MCF 10A (cell line): ENCODE results near the gene CYP2A6. TPM values are rescaled to one million over a fixed set of nuclear protein-coding genes. Genes with fewer than 3 reads are reported as not detected.
"Not testable (repeated sequence)": the region's sequence is repeated elsewhere in the genome, so short reads cannot be mapped to it uniquely, and the experiment has no call there.

ENCODE experiments used
- BruUV-seq: library from RNA; stranded (reverse); fragments of 400-500 nt; replicated peaks from 2 replicates; lab custom pipeline; 2021; lab: Mats Ljungman, UMichigan
- CTCF ChIA-PET: fragments of 300-600 bp; sonication (Branson Sonifier 250); formaldehyde crosslinking; extraction: SDS; loops from one replicate; lab custom pipeline; 2021; ENCODE audit warnings: antibody characterized with exemption, inconsistent platforms; lab: Yijun Ruan, JAX
- POLR2A ChIA-PET: fragments of 300-600, 350-650 bp; sonication (Branson Sonifier 250); formaldehyde crosslinking; extraction: SDS; loops from one replicate; lab custom pipeline; 2020; ENCODE audit warnings: antibody characterized with exemption, inconsistent platforms; lab: Yijun Ruan, JAX
- DNase-seq: peaks from one replicate; pipeline ENCODE4 v3.0.0-alpha.2; 2018; ENCODE audit not compliant: unreplicated experiment
- H3K27ac Mint-ChIP-seq: one replicate; pipeline ENCODE4 v1.8.0; 2022; ENCODE audit warnings: mild to moderate bottlenecking, low read depth, mixed read lengths; ENCODE audit not compliant: unreplicated experiment
- H3K27me3 Mint-ChIP-seq: one replicate; pipeline ENCODE4 v1.8.0; 2022; ENCODE audit warnings: mixed read lengths; ENCODE audit not compliant: insufficient read depth, unreplicated experiment
- H3K36me3 Mint-ChIP-seq: one replicate; pipeline ENCODE4 v1.8.0; 2022; ENCODE audit warnings: mild to moderate bottlenecking, moderate library complexity, mixed read lengths; ENCODE audit not compliant: insufficient read depth, unreplicated experiment
- H3K4me1 Mint-ChIP-seq: one replicate; pipeline ENCODE4 v1.8.0; 2022; ENCODE audit warnings: mixed read lengths; ENCODE audit not compliant: insufficient read depth, unreplicated experiment
- H3K4me3 Mint-ChIP-seq: one replicate; pipeline ENCODE4 v1.8.0; 2022; ENCODE audit warnings: mild to moderate bottlenecking, moderate library complexity, mixed read lengths; ENCODE audit not compliant: unreplicated experiment
- H3K9me3 Mint-ChIP-seq: one replicate; pipeline ENCODE4 v1.8.0; 2022; ENCODE audit warnings: mixed read lengths; ENCODE audit not compliant: unreplicated experiment
- intact Hi-C: fragments of 100-400 bp; cut with micrococcal nuclease; formaldehyde crosslinking; loops from 2 replicates; pipeline ENCODE4 v1.14.1; 2022
- total RNA-seq: library from RNA; stranded (reverse); gene quantifications from 2 replicates; pipeline ENCODE4 v1.2.3, GENCODE V29; 2022
- TF ChIP-seq, protein P1 (sequence below): fragments of 200-600 bp; IDR thresholded peaks from one replicate; pipeline ENCODE4 v1.8.0; 2022; ENCODE audit warnings: antibody characterized with exemption, mild to moderate bottlenecking; ENCODE audit not compliant: unreplicated experiment

The CYP2A6 gene
- total RNA-seq, 1 experiment from 2014 or later, result not detected

DNA sequence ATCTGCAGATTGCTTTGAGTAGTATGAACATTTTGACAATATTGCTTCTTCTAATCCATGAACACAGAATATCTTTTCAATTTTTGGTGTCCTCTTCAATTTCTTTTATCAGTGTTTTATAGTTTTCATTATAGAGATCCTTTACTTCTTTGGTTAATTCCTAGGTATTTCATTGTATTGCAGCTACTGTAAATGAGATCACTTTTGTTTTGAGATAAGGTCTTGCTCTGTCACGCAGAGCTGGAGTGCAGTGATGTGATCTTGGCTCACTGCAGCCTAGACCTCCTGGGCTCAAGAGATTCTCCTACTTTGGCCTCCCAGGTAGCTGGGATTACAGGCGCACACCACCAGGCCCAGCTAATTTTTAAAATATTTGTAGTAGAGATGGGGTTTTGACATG lies 22.0 kb upstream of the CYP2A6 start:
- POLR2A ChIA-PET, result no interaction called here
- Mint-ChIP-seq H3K36me3 (no peaks in the 10 kb centered on the region), H3K27ac (no peak overlapping the region), H3K27me3 (peaks cover 57% of the 10 kb centered on the region), H3K4me3 (no peak overlapping the region), H3K9me3 (peaks cover 13% of the 10 kb centered on the region), H3K4me1 (no peaks in the 10 kb centered on the region)
- no peak for DNase-seq
- TF ChIP-seq, protein P1, sequence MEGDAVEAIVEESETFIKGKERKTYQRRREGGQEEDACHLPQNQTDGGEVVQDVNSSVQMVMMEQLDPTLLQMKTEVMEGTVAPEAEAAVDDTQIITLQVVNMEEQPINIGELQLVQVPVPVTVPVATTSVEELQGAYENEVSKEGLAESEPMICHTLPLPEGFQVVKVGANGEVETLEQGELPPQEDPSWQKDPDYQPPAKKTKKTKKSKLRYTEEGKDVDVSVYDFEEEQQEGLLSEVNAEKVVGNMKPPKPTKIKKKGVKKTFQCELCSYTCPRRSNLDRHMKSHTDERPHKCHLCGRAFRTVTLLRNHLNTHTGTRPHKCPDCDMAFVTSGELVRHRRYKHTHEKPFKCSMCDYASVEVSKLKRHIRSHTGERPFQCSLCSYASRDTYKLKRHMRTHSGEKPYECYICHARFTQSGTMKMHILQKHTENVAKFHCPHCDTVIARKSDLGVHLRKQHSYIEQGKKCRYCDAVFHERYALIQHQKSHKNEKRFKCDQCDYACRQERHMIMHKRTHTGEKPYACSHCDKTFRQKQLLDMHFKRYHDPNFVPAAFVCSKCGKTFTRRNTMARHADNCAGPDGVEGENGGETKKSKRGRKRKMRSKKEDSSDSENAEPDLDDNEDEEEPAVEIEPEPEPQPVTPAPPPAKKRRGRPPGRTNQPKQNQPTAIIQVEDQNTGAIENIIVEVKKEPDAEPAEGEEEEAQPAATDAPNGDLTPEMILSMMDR, result no peak
- intact Hi-C loops, result no loop called here
- CTCF ChIA-PET, result no interaction called here
- BruUV-seq, result no TSS peak

DNA sequence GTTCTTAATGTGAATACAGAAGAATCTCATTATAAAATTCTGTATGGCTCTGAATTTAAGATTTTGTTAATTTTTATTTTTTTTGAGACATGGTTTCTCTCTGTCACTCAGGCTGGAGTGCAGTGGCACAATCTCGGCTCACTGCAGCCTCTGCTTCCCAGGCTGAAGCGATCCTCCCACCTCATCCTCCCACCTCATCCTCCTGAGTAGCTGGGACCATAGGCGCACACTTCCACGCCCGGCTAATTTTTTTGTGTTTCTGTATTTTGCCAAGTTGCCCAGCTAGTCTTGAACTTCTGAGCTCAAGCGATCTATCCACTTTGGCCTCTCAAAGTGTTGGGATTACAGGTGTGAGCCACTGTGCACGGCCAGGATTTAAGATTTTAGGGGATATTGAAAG lies 17.5 kb upstream of the CYP2A6 start:
- intact Hi-C loops, result no loop called here
- Mint-ChIP-seq H3K27me3 (peaks cover 39% of the 10 kb centered on the region), H3K9me3 (peaks cover 8% of the 10 kb centered on the region), H3K4me3 (no peak overlapping the region), H3K4me1 (no peaks in the 10 kb centered on the region), H3K27ac (no peak overlapping the region), H3K36me3 (no peaks in the 10 kb centered on the region)
- DNase-seq, result no peak
- no TSS peak for BruUV-seq
- CTCF ChIA-PET, result no interaction called here
- TF ChIP-seq, protein P1, result no peak
- POLR2A ChIA-PET, result no interaction called here

DNA sequence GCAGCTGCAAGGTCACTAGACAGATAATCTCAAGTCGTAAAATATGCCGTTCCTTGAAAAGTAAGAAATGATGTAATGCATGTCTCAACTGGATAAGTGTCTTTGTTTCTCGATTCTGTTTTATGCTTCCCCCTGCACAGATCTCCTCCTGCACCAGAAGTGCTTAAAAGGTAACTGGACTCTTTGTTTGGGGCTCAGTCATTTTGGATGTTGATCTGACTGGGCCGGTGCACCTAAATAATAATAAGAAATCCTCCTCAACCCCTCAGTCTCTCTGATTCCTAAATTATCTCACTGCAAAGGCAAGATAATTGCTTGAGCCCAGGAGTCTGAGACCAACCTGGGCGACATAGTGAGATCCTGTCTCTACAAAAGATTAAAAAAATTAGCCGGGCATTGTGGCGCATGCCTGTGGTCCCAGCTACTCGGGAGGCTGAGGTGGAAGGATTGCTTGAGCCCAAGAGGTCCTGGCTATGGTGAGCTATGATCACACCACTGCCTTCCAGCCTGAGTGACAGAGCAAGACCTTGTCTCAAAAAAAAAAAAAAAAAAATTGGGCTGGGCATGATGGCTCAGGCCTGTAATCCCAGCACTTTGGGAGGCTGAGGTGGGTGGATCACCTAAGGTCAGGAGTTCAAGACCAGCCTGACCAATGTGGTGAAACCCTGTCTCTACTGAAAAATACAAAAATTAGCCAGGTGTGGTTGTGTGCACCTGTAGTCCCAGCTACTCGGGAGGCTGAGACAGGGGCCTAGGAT lies 14.7 kb upstream of the CYP2A6 start:
- CTCF ChIA-PET, result interaction anchor here (0.6 kb wide), 1 partner anchor 385 kb away, joined by 3 read pairs; no protein-coding TSS in a partner anchor
- H3K27ac Mint-ChIP-seq, intact Hi-C loops, H3K9me3 Mint-ChIP-seq, DNase-seq, H3K36me3 Mint-ChIP-seq, BruUV-seq, H3K4me3 Mint-ChIP-seq, POLR2A ChIA-PET, H3K4me1 Mint-ChIP-seq: not testable (repeated sequence)
- peaks cover 32% of the 10 kb centered on the region for H3K27me3 Mint-ChIP-seq

DNA sequence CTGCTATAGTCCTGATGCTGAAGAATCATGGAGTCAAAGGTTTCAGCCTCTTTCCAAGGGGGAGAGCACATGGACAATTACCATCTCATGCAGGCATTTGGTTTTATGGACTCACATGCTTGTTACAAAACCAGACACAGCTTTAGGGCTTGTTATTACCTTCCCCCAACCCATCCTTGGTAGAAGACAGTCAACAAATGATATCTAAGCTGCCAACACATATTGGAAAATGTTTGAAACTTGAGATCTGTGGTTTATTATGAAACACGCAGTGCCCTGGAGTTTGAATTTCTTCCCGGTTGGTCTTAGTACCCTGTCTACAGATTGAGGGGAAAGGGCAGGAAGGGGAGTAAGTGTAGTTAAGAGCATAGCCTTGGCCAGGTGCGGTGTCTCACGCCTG lies 12.5 kb upstream of the CYP2A6 start:
- Mint-ChIP-seq H3K27ac (no peak overlapping the region), H3K4me1 (no peaks in the 10 kb centered on the region), H3K4me3 (no peak overlapping the region), H3K36me3 (no peaks in the 10 kb centered on the region), H3K27me3 (peaks cover 12% of the 10 kb centered on the region), H3K9me3 (no peaks in the 10 kb centered on the region)
- intact Hi-C loops, result no loop called here
- ChIA-PET POLR2A (no interaction called here), CTCF (interaction anchor here (0.7 kb wide), 1 partner anchor 633 kb away, joined by 3 read pairs; no protein-coding TSS in a partner anchor)
- peak; percentile 75 for DNase-seq
- TF ChIP-seq, protein P1, result no peak
- no TSS peak for BruUV-seq
